Lower leg skin (tissue), 4 donors: ENCODE measurements around the gene CYP26B1. TPM values are rescaled to one million over a fixed set of nuclear protein-coding genes. Genes with fewer than 3 reads are reported as not detected.

Experiments
- DNase-seq, 2 donors: peaks; one replicate each; pipeline ENCODE4 v3.0.0-alpha.2; 2019; ENCODE audit warnings: low spot score in 2 of 2
- H3K4me3 ChIP-seq: fragments of 200-600 bp; sonication (generic); 2 replicates; pipeline ENCODE4 v1.5.1; 2017; ENCODE audit warnings: mild to moderate bottlenecking, low read depth; ENCODE audit not compliant: poor library complexity, severe bottlenecking
- POLR2A ChIP-seq, 2 donors: fragments of 450-650 bp; IDR thresholded peaks; one replicate each; pipeline ENCODE4 v1.6.1; 2016 to 2017; ENCODE audit warnings: antibody characterized with exemption in 2 of 2, mild to moderate bottlenecking in 1 of 2, moderate library complexity in 1 of 2
- WGBS, 2 donors: methylation state at CpG; one replicate each; pipeline ENCODE4 v1.1.5; 2018; 5-methylcytosine and 5-hydroxymethylcytosine counted together
- intact Hi-C: fragments of 100-400 bp; cut with DNase I; formaldehyde crosslinking; loops from one replicate; pipeline ENCODE4 v1.15.0; 2023; ENCODE audit warnings: low total_unique reads
- total RNA-seq, 4 donors: library from RNA; depleted of rRNA; stranded (reverse); fragments of >200 nt; gene quantifications; one replicate each; pipeline ENCODE4 v1.1.0, GENCODE V29; 2016
- TF ChIP-seq, protein P1 (sequence below), 3 donors: fragments of 450-650 bp; IDR thresholded peaks; one replicate each; pipeline ENCODE4 v1.5.1; 2016; ENCODE audit warnings: antibody characterized with exemption in 3 of 3, mild to moderate bottlenecking in 3 of 3, moderate library complexity in 2 of 3

Gene CYP26B1
- total RNA-seq, 4 donors from 2014 or later: 51.6 to 93.0 (median 73.6) TPM

DNA sequence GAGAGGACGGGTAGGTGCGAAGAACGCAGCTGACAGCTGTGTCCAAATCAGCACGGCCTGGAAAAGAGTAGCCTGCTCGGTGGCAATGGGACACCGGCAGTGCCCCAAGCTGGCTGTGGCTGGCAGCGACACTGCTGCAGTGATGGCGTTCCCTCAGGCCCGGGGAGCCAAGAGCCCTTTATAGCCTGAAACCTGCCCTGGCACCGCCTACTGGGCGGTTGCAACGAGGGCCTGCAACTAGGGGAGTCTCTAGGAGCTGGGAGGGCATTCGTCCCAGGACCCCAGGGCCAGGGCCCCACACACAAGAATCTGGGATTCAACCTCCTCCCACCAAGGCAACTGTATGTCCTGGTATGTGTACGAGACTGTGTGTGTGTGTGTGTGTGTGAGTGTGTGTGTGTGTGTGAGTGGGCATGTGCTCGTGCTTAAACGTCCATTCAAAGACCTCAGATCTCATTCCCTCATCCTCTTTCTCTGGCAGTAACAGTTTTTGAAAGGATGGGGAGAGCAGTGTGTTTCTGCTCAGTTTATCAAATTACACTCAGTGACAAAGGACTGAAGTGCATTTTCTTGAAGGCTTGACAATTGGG, 6.8 kb upstream of the CYP26B1 start:
- intact Hi-C loops: loop anchor here (5.0 to 10.0 kb wide), 3 partner anchors 232 to 607 kb away; no protein-coding TSS in a partner anchor
- 77 to 81% methylated on average over 16 of the region's 16 CpGs for WGBS, 2 donors
- no peak overlapping the region for H3K4me3 ChIP-seq
- DNase-seq: peak in 1 of 2 donors; percentile 76
- no peak for TF ChIP-seq POLR2A (IDR thresholded peaks at IDR 0.05)
- TF ChIP-seq, protein P1, sequence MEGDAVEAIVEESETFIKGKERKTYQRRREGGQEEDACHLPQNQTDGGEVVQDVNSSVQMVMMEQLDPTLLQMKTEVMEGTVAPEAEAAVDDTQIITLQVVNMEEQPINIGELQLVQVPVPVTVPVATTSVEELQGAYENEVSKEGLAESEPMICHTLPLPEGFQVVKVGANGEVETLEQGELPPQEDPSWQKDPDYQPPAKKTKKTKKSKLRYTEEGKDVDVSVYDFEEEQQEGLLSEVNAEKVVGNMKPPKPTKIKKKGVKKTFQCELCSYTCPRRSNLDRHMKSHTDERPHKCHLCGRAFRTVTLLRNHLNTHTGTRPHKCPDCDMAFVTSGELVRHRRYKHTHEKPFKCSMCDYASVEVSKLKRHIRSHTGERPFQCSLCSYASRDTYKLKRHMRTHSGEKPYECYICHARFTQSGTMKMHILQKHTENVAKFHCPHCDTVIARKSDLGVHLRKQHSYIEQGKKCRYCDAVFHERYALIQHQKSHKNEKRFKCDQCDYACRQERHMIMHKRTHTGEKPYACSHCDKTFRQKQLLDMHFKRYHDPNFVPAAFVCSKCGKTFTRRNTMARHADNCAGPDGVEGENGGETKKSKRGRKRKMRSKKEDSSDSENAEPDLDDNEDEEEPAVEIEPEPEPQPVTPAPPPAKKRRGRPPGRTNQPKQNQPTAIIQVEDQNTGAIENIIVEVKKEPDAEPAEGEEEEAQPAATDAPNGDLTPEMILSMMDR (IDR thresholded peaks at IDR 0.05): no peak

GRCh38 chr2:72153924-72154323, 6.3 kb upstream of the CYP26B1 start:
- TF ChIP-seq, protein P1 (IDR thresholded peaks at IDR 0.05): no peak
- no peak for TF ChIP-seq POLR2A (IDR thresholded peaks at IDR 0.05)
- intact Hi-C loops: loop anchor here (5.0 to 10.0 kb wide), 3 partner anchors 232 to 607 kb away; no protein-coding TSS in a partner anchor
- no peak overlapping the region for H3K4me3 ChIP-seq
- no peak for DNase-seq
- 89 to 98% methylated on average over 5 of the region's 5 CpGs for WGBS, 2 donors

DNA sequence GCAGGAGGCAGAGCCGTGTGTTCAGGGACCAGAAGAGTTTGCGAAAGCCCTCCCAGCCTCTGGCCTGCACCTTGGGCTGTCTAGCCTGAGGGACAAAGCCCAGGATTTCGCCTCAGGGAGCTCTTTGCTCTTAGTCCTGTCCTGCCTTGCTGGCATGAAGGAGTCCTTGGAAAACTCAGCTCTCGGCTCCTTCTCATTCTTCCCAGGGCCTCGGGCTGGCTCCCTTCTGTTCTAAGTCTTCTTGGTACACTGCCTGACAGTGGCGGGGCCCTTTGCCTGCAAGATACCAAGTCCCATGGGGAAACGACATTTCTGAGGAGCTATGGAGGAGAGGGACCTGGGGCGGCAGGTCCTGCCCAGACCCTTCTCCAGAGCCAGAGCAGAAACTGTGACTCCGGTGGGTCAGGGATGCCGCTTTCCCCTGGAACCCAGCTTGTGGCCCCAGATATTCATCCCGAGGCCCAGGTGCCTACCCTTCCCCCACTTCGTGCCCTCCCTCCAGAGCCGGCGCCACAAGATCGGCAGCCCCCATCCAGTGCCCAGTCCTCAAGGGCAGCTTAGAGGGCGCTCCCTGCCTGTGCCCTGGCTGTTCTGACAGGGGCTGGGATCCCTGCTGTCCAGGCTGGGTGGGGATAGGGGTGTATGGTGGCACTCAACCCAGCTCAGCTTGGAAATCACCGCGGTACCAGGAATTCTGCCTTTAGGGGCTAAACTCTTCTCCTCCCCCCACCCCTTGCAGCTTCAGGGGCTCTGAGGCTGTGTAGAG, 5.5 kb upstream of the CYP26B1 start:
- TF ChIP-seq, protein P1 (IDR thresholded peaks at IDR 0.05): no peak
- no peak for TF ChIP-seq POLR2A (IDR thresholded peaks at IDR 0.05)
- WGBS, 2 donors: 87 to 89% methylated on average over 18 of the region's 18 CpGs
- peak in 1 of 2 donors; percentile 79 for DNase-seq
- intact Hi-C loops: loop anchor here (5.0 to 10.0 kb wide), 3 partner anchors 231 to 606 kb away; no protein-coding TSS in a partner anchor
- no peak overlapping the region for H3K4me3 ChIP-seq

DNA sequence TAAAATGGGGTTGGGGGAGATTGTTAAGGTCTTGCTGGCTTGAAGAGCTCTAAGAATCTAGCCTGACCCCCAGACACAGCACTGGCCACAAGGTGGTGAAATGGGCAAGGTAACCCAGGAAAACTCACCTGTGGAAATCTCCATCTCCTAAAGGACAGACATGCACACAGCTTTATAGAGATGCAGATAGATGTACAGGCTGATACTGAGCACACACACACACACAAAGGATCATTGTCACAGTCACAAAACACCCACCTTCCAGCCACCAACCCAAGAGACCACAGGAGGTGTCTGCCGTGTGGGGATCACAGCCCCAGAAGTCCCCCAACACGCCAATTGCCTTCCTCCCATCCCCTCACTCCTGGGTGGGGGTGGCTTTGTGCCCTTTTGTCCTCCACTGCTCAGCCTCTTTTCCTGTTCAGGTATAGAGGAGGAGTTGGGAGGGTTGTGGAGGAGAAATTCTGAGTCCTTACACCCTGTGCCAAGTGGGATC, 3.2 kb upstream of the CYP26B1 start:
- no peak for TF ChIP-seq POLR2A (IDR thresholded peaks at IDR 0.05)
- TF ChIP-seq, protein P1 (IDR thresholded peaks at IDR 0.05): no peak
- 66 to 84% methylated on average over 2 of the region's 2 CpGs for WGBS, 2 donors
- intact Hi-C loops: loop anchor here (5.0 to 10.0 kb wide), 3 partner anchors 229 to 604 kb away; no protein-coding TSS in a partner anchor
- no peak overlapping the region for H3K4me3 ChIP-seq
- peak; percentile 10 to 66 for DNase-seq

GRCh38 chr2:72150157-72150860, 2.6 kb upstream of the CYP26B1 start:
- H3K4me3 ChIP-seq: no peak overlapping the region
- WGBS, 2 donors: 5% methylated on average over 25 to 28 of the region's 28 CpGs

More at GRCh38 chr2:72150157-72150860, 2.6 kb upstream of the CYP26B1 start:
- intact Hi-C loops: loop anchor here (5.0 to 10.0 kb wide), 3 partner anchors 228 to 603 kb away; no protein-coding TSS in a partner anchor
- peak; percentile 78 to 95 for DNase-seq
- no peak for TF ChIP-seq POLR2A (IDR thresholded peaks at IDR 0.05)
- TF ChIP-seq, protein P1 (IDR thresholded peaks at IDR 0.05): peak in 2 of 3 donors; percentile 8 to 58
